PC-9 (cell line): Measurements from ENCODE around the gene C9orf153. TPM values are rescaled to one million over a fixed set of nuclear protein-coding genes. Genes with fewer than 3 reads are reported as not detected.

Experiments
- BruUV-seq: library from RNA; stranded (reverse); fragments of 400-500 nt; replicated peaks from 2 replicates; lab custom pipeline; 2021; lab: Mats Ljungman, UMichigan
- CTCF ChIA-PET: fragments of 300-600 bp; sonication (Branson Sonifier 250); formaldehyde crosslinking; loops from one replicate; lab custom pipeline; 2022; ENCODE audit warnings: antibody characterized with exemption; lab: Charles Lee
- POLR2A ChIA-PET: fragments of 300-600 bp; sonication (Branson Sonifier 250); formaldehyde crosslinking; loops from one replicate; lab custom pipeline; 2022; ENCODE audit warnings: antibody characterized with exemption; ENCODE audit not compliant: unreplicated experiment; lab: Charles Lee
- DNase-seq, 2 experiments: peaks; one replicate each; pipeline versions ENCODE4 v3.0.0 to v3.0.0-alpha.2; 2015 to 2022; ENCODE audit warnings: mixed read lengths in 1 of 2
- H2AFZ ChIP-seq: fragments of 200-600 bp; sonication (generic); 2 replicates; pipeline ENCODE4 v1.8.1; 2017; ENCODE audit warnings: antibody characterized with exemption
- H3F3A ChIP-seq: fragments of 200-600 bp; sonication (generic); 2 replicates; pipeline ENCODE4 v1.8.1; 2017; ENCODE audit warnings: antibody characterized with exemption, mild to moderate bottlenecking, low read depth; ENCODE audit not compliant: insufficient read depth
- H3K27ac ChIP-seq: fragments of 200-600 bp; sonication (generic); 2 replicates; pipeline ENCODE4 v1.6.1; 2016; ENCODE audit warnings: mixed run types
- H3K27me3 ChIP-seq: fragments of 200-600 bp; sonication (generic); 2 replicates; pipeline ENCODE4 v1.6.1; 2016; ENCODE audit warnings: low read depth, mixed run types; ENCODE audit not compliant: insufficient read depth
- H3K36me3 ChIP-seq: fragments of 200-600 bp; sonication (generic); 2 replicates; pipeline ENCODE4 v1.6.1; 2016; ENCODE audit warnings: low read depth, mixed run types
- H3K4me1 ChIP-seq: fragments of 200-600 bp; sonication (generic); replicated peaks from 2 replicates; pipeline ENCODE4 v1.6.1; 2016; ENCODE audit warnings: mixed run types; ENCODE audit not compliant: insufficient read depth
- H3K4me2 ChIP-seq: fragments of 200-600 bp; sonication (generic); 2 replicates; pipeline ENCODE4 v1.6.1; 2017; ENCODE audit warnings: mixed run types
- H3K4me3 ChIP-seq: fragments of 200-600 bp; sonication (generic); 2 replicates; pipeline ENCODE4 v1.6.1; 2016; ENCODE audit warnings: mixed run types
- H3K79me2 ChIP-seq: fragments of 200-600 bp; sonication (generic); 2 replicates; pipeline ENCODE4 v1.6.1; 2017; ENCODE audit warnings: low read depth, mixed run types
- H3K9me2 ChIP-seq: fragments of 200-600 bp; sonication (generic); 2 replicates; pipeline ENCODE4 v1.8.1; 2017; ENCODE audit warnings: mild to moderate bottlenecking; ENCODE audit not compliant: insufficient read depth
- H3K9me3 ChIP-seq: fragments of 200-600 bp; sonication (generic); 2 replicates; pipeline ENCODE4 v1.8.1; 2016; ENCODE audit warnings: low read depth; ENCODE audit not compliant: insufficient read depth
- H4K20me1 ChIP-seq: fragments of 200-600 bp; sonication (generic); 2 replicates; pipeline ENCODE4 v1.8.1; 2017; ENCODE audit not compliant: insufficient read depth
- EZH2 ChIP-seq: fragments of 200-600 bp; sonication (generic); IDR thresholded peaks from 2 replicates; pipeline ENCODE4 v1.8.0; 2017; ENCODE audit warnings: antibody characterized with exemption, low read depth
- intact Hi-C: fragments of 100-400 bp; cut with micrococcal nuclease; formaldehyde crosslinking; loops from one replicate; pipeline ENCODE4 v1.10.0; 2022; ENCODE audit not compliant: unreplicated experiment
- total RNA-seq: library from RNA; stranded (reverse); gene quantifications from 2 replicates; pipeline ENCODE4 v1.2.3, GENCODE V29; 2021
- TF ChIP-seq, protein P1 (sequence below): fragments of 200-600 bp; sonication (generic); conservative IDR thresholded peaks from 2 replicates; pipeline ENCODE4 v1.6.1; 2017; ENCODE audit warnings: mixed run types, antibody characterized with exemption, mild to moderate bottlenecking, moderate library complexity

The C9orf153 gene
- total RNA-seq, 1 experiment from 2014 or later: 0.52 TPM

- Histone ChIP-seq H3K79me2 (no peaks in the 10 kb centered on the region), H3K9me3 (no peaks in the 10 kb centered on the region), H3F3A (no peaks in the 10 kb centered on the region), H3K4me1 (no peaks in the 10 kb centered on the region), H3K4me2 (no peak overlapping the region), H3K36me3 (no peaks in the 10 kb centered on the region), H3K27me3 (no peaks in the 10 kb centered on the region), H3K4me3 (no peak overlapping the region), H3K27ac (no peak overlapping the region), H2AFZ (no peak overlapping the region), H3K9me2 (no peaks in the 10 kb centered on the region), H4K20me1 (no peaks in the 10 kb centered on the region)
- TF ChIP-seq EZH2: no peak
- TF ChIP-seq, protein P1, sequence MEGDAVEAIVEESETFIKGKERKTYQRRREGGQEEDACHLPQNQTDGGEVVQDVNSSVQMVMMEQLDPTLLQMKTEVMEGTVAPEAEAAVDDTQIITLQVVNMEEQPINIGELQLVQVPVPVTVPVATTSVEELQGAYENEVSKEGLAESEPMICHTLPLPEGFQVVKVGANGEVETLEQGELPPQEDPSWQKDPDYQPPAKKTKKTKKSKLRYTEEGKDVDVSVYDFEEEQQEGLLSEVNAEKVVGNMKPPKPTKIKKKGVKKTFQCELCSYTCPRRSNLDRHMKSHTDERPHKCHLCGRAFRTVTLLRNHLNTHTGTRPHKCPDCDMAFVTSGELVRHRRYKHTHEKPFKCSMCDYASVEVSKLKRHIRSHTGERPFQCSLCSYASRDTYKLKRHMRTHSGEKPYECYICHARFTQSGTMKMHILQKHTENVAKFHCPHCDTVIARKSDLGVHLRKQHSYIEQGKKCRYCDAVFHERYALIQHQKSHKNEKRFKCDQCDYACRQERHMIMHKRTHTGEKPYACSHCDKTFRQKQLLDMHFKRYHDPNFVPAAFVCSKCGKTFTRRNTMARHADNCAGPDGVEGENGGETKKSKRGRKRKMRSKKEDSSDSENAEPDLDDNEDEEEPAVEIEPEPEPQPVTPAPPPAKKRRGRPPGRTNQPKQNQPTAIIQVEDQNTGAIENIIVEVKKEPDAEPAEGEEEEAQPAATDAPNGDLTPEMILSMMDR: peak; percentile 86
- CTCF ChIA-PET: interaction anchor here (0.6 to 0.7 kb wide), 3 partner anchors 67 to 232 kb away, joined by 3 to 9 read pairs (median 5); no protein-coding TSS in a partner anchor
- peak; percentile 18 to 52 for DNase-seq
- POLR2A ChIA-PET: interaction anchor here (0.6 to 0.7 kb wide), 3 partner anchors 75 to 1630 kb away, joined by 3 to 11 read pairs (median 5); partner anchors contain the start of gene ISCA1
- no TSS peak for BruUV-seq
- intact Hi-C loops: loop anchor here (5.0 kb wide), 2 partner anchors 105 to 205 kb away; partner anchors contain the start of gene GOLM1
These were observed 57.0 kb downstream of the C9orf153 start for GRCh38 chr9:86202338-86202882.

DNA sequence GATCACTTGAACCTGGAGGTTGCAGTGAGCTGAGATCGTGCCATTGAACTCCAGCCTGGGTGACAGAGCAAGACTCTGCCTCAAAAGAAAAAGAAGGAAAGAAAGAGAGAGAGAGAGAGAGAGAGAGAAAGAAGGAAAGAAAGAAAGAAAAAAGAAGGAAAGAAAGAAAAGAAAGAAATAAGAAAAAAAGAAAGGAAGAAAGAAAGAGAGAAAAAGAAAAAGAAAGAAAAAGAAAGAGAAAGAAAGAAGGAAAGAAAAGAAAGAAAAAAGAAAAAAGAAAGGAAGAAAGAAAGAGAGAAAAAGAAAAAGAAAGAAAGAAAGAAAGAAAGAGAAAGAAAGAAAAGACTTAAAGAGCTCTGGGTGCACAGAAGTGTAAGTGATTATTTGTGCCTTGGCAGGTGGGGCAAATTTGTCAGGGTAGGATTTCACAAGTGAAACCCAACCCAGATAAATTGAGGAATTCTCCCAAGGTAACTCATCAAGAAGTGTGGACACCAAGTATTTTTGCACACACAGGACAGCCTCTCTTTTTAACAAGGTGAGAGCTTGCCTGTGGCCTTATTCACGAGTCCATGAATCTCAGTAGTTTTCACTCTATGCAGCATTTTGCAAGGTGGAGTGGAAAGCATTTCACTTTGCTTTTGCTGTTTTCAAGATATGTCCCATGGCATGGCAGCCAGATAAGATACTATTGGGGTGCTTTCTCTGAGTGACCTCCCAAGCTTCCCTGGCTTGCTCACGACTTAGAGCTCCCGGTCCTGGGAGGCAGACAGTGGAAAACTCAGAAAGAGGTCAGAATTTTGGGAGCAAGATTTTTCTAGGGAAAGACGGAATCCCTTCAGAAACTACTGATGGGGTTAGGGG lies 57.8 kb downstream of the C9orf153 start:
- DNase-seq: no peak
- Histone ChIP-seq H3K4me3 (no peak overlapping the region), H3K27ac (no peak overlapping the region), H3F3A (no peaks in the 10 kb centered on the region), H3K36me3 (no peaks in the 10 kb centered on the region), H2AFZ (no peak overlapping the region), H3K4me2 (no peak overlapping the region), H3K79me2 (no peaks in the 10 kb centered on the region), H3K27me3 (no peaks in the 10 kb centered on the region), H3K9me2 (no peaks in the 10 kb centered on the region), H4K20me1 (no peaks in the 10 kb centered on the region), H3K4me1 (no peaks in the 10 kb centered on the region), H3K9me3 (no peaks in the 10 kb centered on the region)
- ChIA-PET POLR2A (interaction anchor here (0.6 to 0.7 kb wide), 3 partner anchors 74 to 1631 kb away, joined by 3 to 11 read pairs (median 5); partner anchors contain the start of gene ISCA1), CTCF (interaction anchor here (0.6 kb wide), 1 partner anchor 31 kb away, joined by 3 read pairs; no protein-coding TSS in a partner anchor)
- intact Hi-C loops: loop anchor here (5.0 kb wide), 2 partner anchors 104 to 206 kb away; partner anchors contain the start of gene GOLM1
- BruUV-seq: no TSS peak
- no peak for TF ChIP-seq EZH2
- TF ChIP-seq, protein P1: no peak

DNA sequence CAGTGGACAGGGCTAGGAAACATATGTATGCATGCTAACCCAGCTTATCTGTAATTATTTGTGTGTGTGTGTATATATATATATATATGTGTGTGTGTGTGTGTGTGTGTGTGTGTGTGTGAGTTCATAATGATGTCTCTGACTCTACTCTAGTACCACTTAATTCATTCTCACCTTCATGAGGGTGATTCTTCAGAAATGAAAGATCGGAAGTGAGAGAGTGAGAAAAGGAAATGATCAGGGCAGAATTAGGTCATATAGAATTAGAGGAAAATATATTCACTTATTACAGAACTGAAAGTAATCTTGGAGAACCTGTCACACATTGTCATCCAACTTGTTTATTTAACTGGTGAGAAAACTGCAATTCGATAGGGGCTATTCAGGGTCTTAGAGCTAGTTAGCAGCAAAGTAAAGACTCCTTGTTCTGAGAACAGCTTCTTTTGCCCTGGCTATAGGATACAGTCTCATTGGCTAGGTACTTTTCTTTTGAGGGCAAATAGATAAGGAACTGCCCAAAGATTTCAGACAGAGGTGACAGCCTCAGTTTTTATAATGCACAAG lies 58.8 kb downstream of the C9orf153 start:
- CTCF ChIA-PET: interaction anchor here (0.5 to 0.6 kb wide), 2 partner anchors 792 to 1976 kb away, joined by 3 read pairs; no protein-coding TSS in a partner anchor
- no peak overlapping the region for H3K27ac ChIP-seq
- BruUV-seq: no TSS peak
- H2AFZ ChIP-seq: peak overlapping the region; percentile 42; the same call in 1 of the 2 replicates
- no peaks in the 10 kb centered on the region for H3K36me3 ChIP-seq
- no peak for DNase-seq
- intact Hi-C loops: loop anchor here (5.0 kb wide), 2 partner anchors 103 to 207 kb away; partner anchors contain the start of gene GOLM1
- H4K20me1 ChIP-seq: no peaks in the 10 kb centered on the region
- TF ChIP-seq, protein P1: no peak
- TF ChIP-seq EZH2: no peak
- no peak overlapping the region for H3K4me2 ChIP-seq
- no peaks in the 10 kb centered on the region for H3K9me2 ChIP-seq
- no peaks in the 10 kb centered on the region for H3F3A ChIP-seq
- H3K79me2 ChIP-seq: no peaks in the 10 kb centered on the region
- H3K27me3 ChIP-seq: no peaks in the 10 kb centered on the region
- H3K4me3 ChIP-seq: no peak overlapping the region
- POLR2A ChIA-PET: no interaction called here
- H3K9me3 ChIP-seq: no peaks in the 10 kb centered on the region
- H3K4me1 ChIP-seq: no peaks in the 10 kb centered on the region
